GM21381 (cell line): ENCODE measurements around the gene MTA3.
"Not testable (repeated sequence)": the region's sequence is repeated elsewhere in the genome, so short reads cannot be mapped to it uniquely, and the experiment has no call there.

Source experiments
- ATAC-seq: cut with Tn5 transposase; IDR thresholded peaks from one replicate; pipeline ENCODE4 v1.9.1; 2021; ENCODE audit warnings: mild to moderate bottlenecking, moderate library complexity; ENCODE audit not compliant: unreplicated experiment

Gene MTA3

GRCh38 chr2:42566837-42567321 is 1.6 kb upstream of the MTA3 start:
- ATAC-seq: no peak

- ATAC-seq: no peak
These were observed 1.1 kb upstream of the MTA3 start for GRCh38 chr2:42567364-42567763.

- peak; percentile 61 for ATAC-seq
These were observed 529 bp upstream of the MTA3 start for GRCh38 chr2:42567806-42568400.

GRCh38 chr2:42569116-42569711 is 782 bp downstream of the MTA3 start:
- peak; percentile 10 for ATAC-seq

GRCh38 chr2:42569883-42570282 is 1.5 kb downstream of the MTA3 start:
- no peak for ATAC-seq

GRCh38 chr2:42572297-42573081 is 4.1 kb downstream of the MTA3 start:
- ATAC-seq: no peak

GRCh38 chr2:42573256-42573655 is 4.8 kb downstream of the MTA3 start:
- no peak for ATAC-seq

GRCh38 chr2:42575458-42576064 is 7.1 kb downstream of the MTA3 start:
- ATAC-seq: no peak

- no peak for ATAC-seq
These were observed 10.2 kb downstream of the MTA3 start for GRCh38 chr2:42578621-42579020.

- ATAC-seq: no peak
These were observed 12.8 kb downstream of the MTA3 start for GRCh38 chr2:42581257-42581656.

GRCh38 chr2:42584628-42585027 is 16.2 kb downstream of the MTA3 start:
- ATAC-seq: not testable (repeated sequence)

- ATAC-seq: no peak
These were observed 17.3 kb downstream of the MTA3 start for GRCh38 chr2:42585779-42586178.

- ATAC-seq: no peak
These were observed 19.2 kb downstream of the MTA3 start for GRCh38 chr2:42587526-42588117.

GRCh38 chr2:42588121-42588520 is 19.7 kb downstream of the MTA3 start:
- no peak for ATAC-seq

- no peak for ATAC-seq
These were observed 21.7 kb downstream of the MTA3 start for GRCh38 chr2:42590176-42590575.

GRCh38 chr2:42593282-42593681 is 24.9 kb downstream of the MTA3 start:
- no peak for ATAC-seq

- no peak for ATAC-seq
These were observed 30.2 kb downstream of the MTA3 start for GRCh38 chr2:42598656-42599055.

GRCh38 chr2:42601076-42601475 is 32.6 kb downstream of the MTA3 start:
- ATAC-seq: no peak

GRCh38 chr2:42602218-42602875 is 33.9 kb downstream of the MTA3 start:
- ATAC-seq: no peak

GRCh38 chr2:42602876-42603219 is 34.4 kb downstream of the MTA3 start:
- no peak for ATAC-seq

- not testable (repeated sequence) for ATAC-seq
These were observed 36.0 kb downstream of the MTA3 start for GRCh38 chr2:42604341-42604867.
